HG02571 (cell line): Measurements from ENCODE around the gene TFDP1.

Source experiments
- ATAC-seq: cut with Tn5 transposase; IDR thresholded peaks from one replicate; pipeline ENCODE4 v1.9.1; 2021; ENCODE audit warnings: mild to moderate bottlenecking, moderate library complexity; ENCODE audit not compliant: unreplicated experiment

The TFDP1 gene

GRCh38 chr13:113584205-113584869, at the start of gene TFDP1:
Gene TFDP1 (plus strand): TSS chr13:113584753. CDS start chr13:113585838, 1,085 bp downstream.
- peak; percentile 79 for ATAC-seq

GRCh38 chr13:113535381-113535781, 49.2 kb upstream of the TFDP1 start:
- no peak for ATAC-seq

- no peak for ATAC-seq
These were observed 48.0 kb upstream of the TFDP1 start for GRCh38 chr13:113536461-113537110.

- no peak for ATAC-seq
These were observed 47.3 kb upstream of the TFDP1 start for GRCh38 chr13:113537205-113537604.

GRCh38 chr13:113537909-113538688, 46.5 kb upstream of the TFDP1 start:
- no peak for ATAC-seq

- no peak for ATAC-seq
These were observed 45.9 kb upstream of the TFDP1 start for GRCh38 chr13:113538689-113539058.

GRCh38 chr13:113539176-113539575, 45.4 kb upstream of the TFDP1 start:
- no peak for ATAC-seq

GRCh38 chr13:113539822-113540221, 44.7 kb upstream of the TFDP1 start:
- no peak for ATAC-seq

- ATAC-seq, result no peak
These were observed 44.0 kb upstream of the TFDP1 start for GRCh38 chr13:113540523-113540922.

GRCh38 chr13:113542751-113543424, 41.7 kb upstream of the TFDP1 start:
- no peak for ATAC-seq

- ATAC-seq, result no peak
These were observed 40.3 kb upstream of the TFDP1 start for GRCh38 chr13:113544071-113544891.

GRCh38 chr13:113544896-113545295, 39.7 kb upstream of the TFDP1 start:
- no peak for ATAC-seq

- ATAC-seq, result no peak
These were observed 39.1 kb upstream of the TFDP1 start for GRCh38 chr13:113545455-113545930.

- no peak for ATAC-seq
These were observed 38.5 kb upstream of the TFDP1 start for GRCh38 chr13:113545931-113546516.

GRCh38 chr13:113546571-113547237, 37.8 kb upstream of the TFDP1 start:
- ATAC-seq, result no peak

- ATAC-seq, result no peak
These were observed 37.1 kb upstream of the TFDP1 start for GRCh38 chr13:113547238-113547971.

GRCh38 chr13:113548171-113548641, 36.3 kb upstream of the TFDP1 start:
- no peak for ATAC-seq

GRCh38 chr13:113548778-113549621, 35.6 kb upstream of the TFDP1 start:
- ATAC-seq, result no peak
